Measurements from ENCODE around the gene MTA2.

Gene MTA2

GRCh38 chr11:62546929-62547625 is 54.6 kb downstream of the MTA2 start:
- TF ChIP-seq YY1 (IDR thresholded peaks at IDR 0.05; ENCODE audit: insufficient read depth, insufficient read length): no peak
- no peak for TF ChIP-seq SUZ12 (IDR thresholded peaks at IDR 0.05; ENCODE audit: extremely low read depth, insufficient read depth, insufficient read length)
- TF ChIP-seq ZNF274 (IDR thresholded peaks at IDR 0.05; ENCODE audit: low read depth, low read length): no peak
- no peaks in the 10 kb centered on the region for H3K9me3 ChIP-seq (ENCODE audit: insufficient read depth, low read length)
- no peak for DNase-seq (ENCODE audit: low read depth, low spot score)
- H3K4me3 ChIP-seq (ENCODE audit: insufficient read length, low read depth): peak overlapping the region; percentile 97
- peak overlapping the region; percentile 90 for H3K9ac ChIP-seq (ENCODE audit: insufficient read length, low read depth)
- H3K36me3 ChIP-seq (ENCODE audit: insufficient read depth, insufficient read length, low read length): peaks cover 28% of the 10 kb centered on the region
- H3K4me1 ChIP-seq (ENCODE audit: insufficient read depth, insufficient read length): peaks cover 27% of the 10 kb centered on the region
- H3K27me3 ChIP-seq (ENCODE audit: insufficient read depth, insufficient read length): no peaks in the 10 kb centered on the region

- H3K9me3 ChIP-seq (ENCODE audit: insufficient read depth, low read length): no peaks in the 10 kb centered on the region
- H3K4me1 ChIP-seq (ENCODE audit: insufficient read depth, insufficient read length): peaks cover 25% of the 10 kb centered on the region
- peak within 1 kb of the TSS; percentile 97 for H3K4me3 ChIP-seq (ENCODE audit: insufficient read length, low read depth)
- DNase-seq (ENCODE audit: low read depth, low spot score): no peak
- H3K9ac ChIP-seq (ENCODE audit: insufficient read length, low read depth): peak within 1 kb of the TSS; percentile 99
- TF ChIP-seq YY1 (IDR thresholded peaks at IDR 0.05; ENCODE audit: insufficient read depth, insufficient read length) (no peak), ZNF274 (IDR thresholded peaks at IDR 0.05; ENCODE audit: low read depth, low read length) (no peak), SUZ12 (IDR thresholded peaks at IDR 0.05; ENCODE audit: extremely low read depth, insufficient read depth, insufficient read length) (no peak)
- H3K36me3 ChIP-seq (ENCODE audit: insufficient read depth, insufficient read length, low read length): peaks cover 34% of the 10 kb centered on the region
- no peaks in the 10 kb centered on the region for H3K27me3 ChIP-seq (ENCODE audit: insufficient read depth, insufficient read length)
These were observed 55.3 kb downstream of the MTA2 start, which contains the start of gene AHNAK for GRCh38 chr11:62546244-62546928. AHNAK (minus strand) TSS chr11:62546806; CDS start chr11:62536098, 10,708 bp downstream.

- peak; percentile 85 for DNase-seq (ENCODE audit: low read depth, low spot score)
- peaks cover 31% of the 10 kb centered on the region for H3K4me1 ChIP-seq (ENCODE audit: insufficient read depth, insufficient read length)
These were observed 56.0 kb downstream of the MTA2 start for GRCh38 chr11:62545437-62546243.

GRCh38 chr11:62544581-62545436 is 56.9 kb downstream of the MTA2 start:
- H3K4me3 ChIP-seq (ENCODE audit: insufficient read length, low read depth): peak overlapping the region; percentile 97
- no peak for DNase-seq (ENCODE audit: low read depth, low spot score)
- TF ChIP-seq YY1 (IDR thresholded peaks at IDR 0.05; ENCODE audit: insufficient read depth, insufficient read length) (no peak), ZNF274 (IDR thresholded peaks at IDR 0.05; ENCODE audit: low read depth, low read length) (no peak), SUZ12 (IDR thresholded peaks at IDR 0.05; ENCODE audit: extremely low read depth, insufficient read depth, insufficient read length) (no peak)
- peaks cover 48% of the 10 kb centered on the region for H3K36me3 ChIP-seq (ENCODE audit: insufficient read depth, insufficient read length, low read length)
- H3K9ac ChIP-seq (ENCODE audit: insufficient read length, low read depth): peak overlapping the region; percentile 99
- H3K27me3 ChIP-seq (ENCODE audit: insufficient read depth, insufficient read length): no peaks in the 10 kb centered on the region
- H3K9me3 ChIP-seq (ENCODE audit: insufficient read depth, low read length): no peaks in the 10 kb centered on the region
- peaks cover 37% of the 10 kb centered on the region for H3K4me1 ChIP-seq (ENCODE audit: insufficient read depth, insufficient read length)

More at GRCh38 chr11:62545437-62546243, 56.0 kb downstream of the MTA2 start:
- H3K4me3 ChIP-seq (ENCODE audit: insufficient read length, low read depth): peak overlapping the region; percentile 97
- H3K27me3 ChIP-seq (ENCODE audit: insufficient read depth, insufficient read length): no peaks in the 10 kb centered on the region
- H3K36me3 ChIP-seq (ENCODE audit: insufficient read depth, insufficient read length, low read length): peaks cover 42% of the 10 kb centered on the region
- TF ChIP-seq SUZ12 (IDR thresholded peaks at IDR 0.05; ENCODE audit: extremely low read depth, insufficient read depth, insufficient read length) (no peak), YY1 (IDR thresholded peaks at IDR 0.05; ENCODE audit: insufficient read depth, insufficient read length) (no peak), ZNF274 (IDR thresholded peaks at IDR 0.05; ENCODE audit: low read depth, low read length) (no peak)
- H3K9ac ChIP-seq (ENCODE audit: insufficient read length, low read depth): peak overlapping the region; percentile 99
- H3K9me3 ChIP-seq (ENCODE audit: insufficient read depth, low read length): no peaks in the 10 kb centered on the region

- Histone ChIP-seq H3K4me1 (ENCODE audit: insufficient read depth, insufficient read length) (peaks cover 40% of the 10 kb centered on the region), H3K9me3 (ENCODE audit: insufficient read depth, low read length) (no peaks in the 10 kb centered on the region), H3K36me3 (ENCODE audit: insufficient read depth, insufficient read length, low read length) (peaks cover 55% of the 10 kb centered on the region), H3K4me3 (ENCODE audit: insufficient read length, low read depth) (peak overlapping the region; percentile 97), H3K27me3 (ENCODE audit: insufficient read depth, insufficient read length) (no peaks in the 10 kb centered on the region), H3K9ac (ENCODE audit: insufficient read length, low read depth) (peak overlapping the region; percentile 99)
- TF ChIP-seq ZNF274 (IDR thresholded peaks at IDR 0.05; ENCODE audit: low read depth, low read length): no peak
- no peak for DNase-seq (ENCODE audit: low read depth, low spot score)
These were observed 57.8 kb downstream of the MTA2 start for GRCh38 chr11:62543680-62544444.

Data from NT2/D1 (cell line).